SIG-M5 (cell line): ENCODE data around the gene UBR4.
"Not testable (repeated sequence)": the region's sequence is repeated elsewhere in the genome, so short reads cannot be mapped to it uniquely, and the experiment has no call there.

Experiments
- DNase-seq: peaks from one replicate; lab custom pipeline; 2025; lab: John Stamatoyannopoulos, UW

Gene UBR4

GRCh38 chr1:19220080-19220846 is 10.2 kb upstream of the UBR4 start:
- no peak for DNase-seq

GRCh38 chr1:19219451-19219850 is 9.4 kb upstream of the UBR4 start:
- DNase-seq: no peak

- not testable (repeated sequence) for DNase-seq
Measured at GRCh38 chr1:19216585-19216984, 6.5 kb upstream of the UBR4 start.

GRCh38 chr1:19213580-19213979 is 3.5 kb upstream of the UBR4 start:
- DNase-seq: no peak

- DNase-seq: no peak
Measured at GRCh38 chr1:19212167-19212566, 2.1 kb upstream of the UBR4 start.

GRCh38 chr1:19210772-19211549 is 895 bp upstream of the UBR4 start:
- DNase-seq: no peak

GRCh38 chr1:19209439-19209989 is 552 bp downstream of the UBR4 start:
- no peak for DNase-seq

GRCh38 chr1:19208710-19209438 is 1.2 kb downstream of the UBR4 start:
- DNase-seq: no peak

GRCh38 chr1:19206947-19207346 is 3.1 kb downstream of the UBR4 start:
- DNase-seq: no peak

GRCh38 chr1:19205845-19206244 is 4.2 kb downstream of the UBR4 start:
- DNase-seq: no peak

- DNase-seq: no peak
Measured at GRCh38 chr1:19205403-19205802, 4.7 kb downstream of the UBR4 start.

GRCh38 chr1:19204446-19205266 is 5.4 kb downstream of the UBR4 start:
- DNase-seq: no peak

GRCh38 chr1:19203440-19203839 is 6.6 kb downstream of the UBR4 start:
- no peak for DNase-seq

- no peak for DNase-seq
Measured at GRCh38 chr1:19202396-19202795, 7.7 kb downstream of the UBR4 start.

GRCh38 chr1:19199969-19200604 is 10.0 kb downstream of the UBR4 start:
- DNase-seq: no peak

GRCh38 chr1:19199329-19199968 is 10.6 kb downstream of the UBR4 start:
- no peak for DNase-seq

GRCh38 chr1:19198820-19199219 is 11.2 kb downstream of the UBR4 start:
- DNase-seq: no peak

- no peak for DNase-seq
Measured at GRCh38 chr1:19197845-19198244, 12.2 kb downstream of the UBR4 start.

- DNase-seq: no peak
Measured at GRCh38 chr1:19196331-19196730, 13.7 kb downstream of the UBR4 start.

- no peak for DNase-seq
Measured at GRCh38 chr1:19193004-19193403, 17.1 kb downstream of the UBR4 start.

- DNase-seq: no peak
Measured at GRCh38 chr1:19191811-19192210, 18.3 kb downstream of the UBR4 start.
